ENCODE data around the gene SELPLG.
"Not testable (repeated sequence)": the region's sequence is repeated elsewhere in the genome, so short reads cannot be mapped to it uniquely, and the experiment has no call there.

SELPLG gene

DNA sequence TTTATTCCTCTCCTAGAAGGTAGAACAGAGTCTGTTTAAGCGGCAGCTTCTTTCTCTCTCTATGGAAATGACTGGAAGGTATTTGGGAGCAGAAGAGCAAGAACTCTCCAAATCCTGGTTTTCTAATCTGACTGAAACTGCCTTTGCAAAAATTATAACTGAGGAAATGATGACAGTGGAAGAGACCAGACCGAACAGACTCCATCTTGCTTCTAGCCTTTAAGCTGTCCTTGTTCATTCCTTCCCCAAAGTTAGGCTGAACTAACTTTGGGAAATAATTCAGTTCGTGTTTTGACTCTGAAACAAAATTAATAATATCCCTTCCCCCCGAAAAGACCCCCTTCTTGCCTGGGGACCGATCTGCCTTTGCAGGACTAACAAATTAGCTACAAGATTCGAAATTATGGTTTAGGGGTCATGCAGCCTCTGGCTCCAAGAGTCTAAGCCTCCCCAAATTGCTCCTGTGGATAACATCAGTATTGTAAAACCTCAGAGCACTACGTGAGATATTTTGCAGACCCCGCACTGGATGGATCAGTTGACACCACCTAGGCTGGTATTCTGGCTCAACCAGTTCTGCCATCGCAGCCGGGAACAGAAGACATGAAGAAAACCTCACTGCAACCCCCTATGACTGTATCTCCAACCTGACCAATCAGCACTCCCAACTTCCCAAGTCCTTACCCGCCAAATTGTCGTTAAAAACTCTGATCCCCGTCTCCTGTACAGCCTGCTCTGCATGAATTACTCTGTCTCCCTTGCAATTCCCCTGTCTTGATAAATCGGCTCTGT, 14.1 kb downstream of the SELPLG start:
- no peak for DNase-seq (ENCODE audit: low read depth, low spot score)

DNA sequence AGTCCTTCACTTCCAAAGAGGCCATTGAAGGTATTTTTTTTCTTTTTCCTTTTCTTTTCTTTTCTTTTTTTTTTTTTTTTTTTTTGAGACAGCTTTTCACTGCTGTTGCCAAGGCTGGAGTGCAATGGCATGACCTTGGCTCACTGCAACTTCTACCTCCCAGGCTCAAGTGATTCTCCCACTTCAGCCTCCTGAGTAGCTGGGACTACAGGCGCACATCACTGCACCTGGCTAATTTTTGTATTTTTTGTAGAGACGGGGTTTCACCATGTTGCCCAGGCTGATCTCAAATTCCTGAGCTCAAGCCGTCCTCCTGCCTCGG, 14.8 kb downstream of the SELPLG start:
- not testable (repeated sequence) for DNase-seq (ENCODE audit: low read depth, low spot score)

DNA sequence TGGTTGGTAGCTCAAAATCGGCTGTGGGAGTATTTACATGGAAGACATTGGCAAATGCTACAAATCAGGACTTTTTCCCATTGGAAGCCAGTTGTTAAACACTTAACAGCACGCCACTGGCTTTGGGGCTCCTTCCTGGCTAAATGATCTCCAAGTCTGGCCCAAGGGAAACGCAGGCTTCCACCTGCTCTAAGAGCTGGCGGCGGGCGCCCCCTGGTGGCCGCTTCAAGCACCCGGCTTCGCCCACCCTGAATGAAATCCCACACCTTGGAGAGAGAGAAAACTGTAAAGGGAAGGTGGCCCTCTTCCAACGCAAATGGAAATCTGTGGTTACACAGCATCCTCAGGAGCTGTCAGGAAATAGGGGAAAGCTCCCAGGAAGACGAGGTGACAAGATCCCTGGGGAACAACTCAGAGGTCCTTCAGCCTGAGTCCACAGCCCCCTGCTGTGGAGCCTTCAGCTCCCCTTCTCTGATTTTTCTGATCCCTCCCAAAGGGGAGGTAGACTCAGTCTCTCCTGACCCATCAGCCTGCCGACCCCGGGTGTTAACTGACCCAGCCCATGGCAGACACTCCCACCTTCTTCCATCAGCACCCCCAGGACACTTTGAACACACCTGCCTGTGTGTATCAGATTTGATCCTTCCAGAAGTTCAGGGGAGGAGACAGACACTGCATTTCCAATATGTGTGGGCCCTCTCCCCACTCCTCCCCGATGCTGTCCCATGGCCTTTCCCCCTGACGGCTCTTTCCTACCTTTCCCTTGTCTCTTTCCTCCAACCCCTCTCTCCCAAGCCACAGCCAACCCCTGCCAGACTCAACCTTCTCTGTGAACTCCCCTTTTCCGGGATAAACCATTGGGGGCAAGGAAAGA, 15.4 kb downstream of the SELPLG start:
- peak; percentile 85 for DNase-seq (ENCODE audit: low read depth, low spot score)

DNA sequence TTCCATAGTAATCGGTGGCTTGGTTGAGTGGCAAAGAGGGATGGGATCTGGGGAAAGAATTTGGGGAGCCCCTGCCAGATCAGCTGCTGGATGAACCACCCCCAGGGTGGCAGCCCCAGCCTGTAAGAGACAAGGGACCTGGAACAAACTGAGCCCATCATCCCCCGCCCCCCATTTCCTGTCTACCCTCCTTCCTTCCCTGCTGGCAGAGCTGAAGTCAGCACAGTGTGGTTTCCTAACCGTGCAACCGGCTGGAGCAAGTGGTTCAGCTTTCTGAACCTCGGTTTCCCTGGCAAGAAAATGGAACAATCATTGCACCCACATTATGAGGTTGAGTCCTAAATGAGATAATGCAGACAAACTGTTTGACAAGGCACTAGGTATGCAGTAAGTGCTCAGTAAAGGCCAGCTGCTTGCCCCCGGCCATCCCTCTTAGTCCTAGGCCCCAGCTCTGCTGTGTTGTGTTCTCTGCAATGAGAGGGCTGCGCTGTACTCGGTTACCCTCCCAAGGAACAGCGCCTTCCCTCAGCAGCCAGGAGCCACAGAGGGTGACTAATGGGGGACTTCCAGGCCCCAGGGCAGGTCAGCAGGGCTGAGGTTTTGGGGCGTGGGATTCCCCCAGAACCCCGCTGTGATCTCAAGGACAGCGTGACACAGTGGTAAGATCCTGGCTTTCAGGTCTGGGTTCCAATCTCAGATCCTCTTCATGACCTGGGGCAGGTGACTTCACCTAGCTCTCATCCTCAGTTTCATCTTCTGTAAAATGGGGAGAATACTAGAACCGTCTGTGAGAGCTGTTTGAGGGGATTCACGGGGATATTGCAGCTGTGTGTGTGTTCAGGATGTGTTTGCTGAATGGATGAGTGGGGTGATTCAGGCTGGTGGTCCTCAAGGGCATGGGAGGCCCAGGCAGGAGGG, 16.5 kb downstream of the SELPLG start:
- no peak for DNase-seq (ENCODE audit: low read depth, low spot score)

DNA sequence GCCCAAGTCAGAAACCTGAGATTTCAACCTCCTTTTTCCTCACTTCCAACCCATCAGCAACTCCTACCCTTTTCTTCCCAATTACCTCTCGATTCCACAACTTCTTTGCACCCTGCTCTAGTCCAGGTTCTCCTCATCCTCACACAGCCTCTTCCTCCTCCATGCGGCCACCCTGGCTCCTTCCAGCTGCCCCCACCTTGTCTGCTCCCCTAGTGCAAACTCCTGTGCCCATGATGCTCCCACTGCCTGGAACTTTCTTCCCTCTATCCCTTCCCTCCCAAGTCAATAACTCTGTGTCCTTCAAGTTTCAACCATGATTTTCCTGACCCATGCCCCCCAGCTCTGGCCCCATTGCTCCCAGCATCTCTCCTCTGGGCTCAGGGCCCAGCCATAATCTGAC, 17.3 kb downstream of the SELPLG start:
- DNase-seq (ENCODE audit: low read depth, low spot score), result no peak

DNA sequence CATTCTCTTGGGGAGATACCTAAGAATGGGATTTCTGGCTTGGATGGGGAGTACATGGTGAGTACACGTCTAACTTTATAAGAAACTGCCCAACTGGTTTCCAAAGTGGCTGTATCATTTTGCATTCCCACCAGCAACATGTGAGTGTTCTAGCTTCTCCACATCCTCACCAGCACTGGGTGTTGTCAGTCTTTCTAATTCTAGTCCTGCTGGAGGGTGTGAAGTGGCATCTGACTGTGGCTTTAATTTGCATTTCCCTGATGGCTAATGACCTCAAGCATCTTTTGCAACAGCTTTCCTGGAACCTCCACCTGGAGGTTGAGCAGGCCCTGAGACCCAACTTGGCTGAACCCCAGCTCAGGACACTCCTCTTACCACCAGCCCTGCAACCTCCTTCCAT, 17.8 kb downstream of the SELPLG start:
- no peak for DNase-seq (ENCODE audit: low read depth, low spot score)

DNA sequence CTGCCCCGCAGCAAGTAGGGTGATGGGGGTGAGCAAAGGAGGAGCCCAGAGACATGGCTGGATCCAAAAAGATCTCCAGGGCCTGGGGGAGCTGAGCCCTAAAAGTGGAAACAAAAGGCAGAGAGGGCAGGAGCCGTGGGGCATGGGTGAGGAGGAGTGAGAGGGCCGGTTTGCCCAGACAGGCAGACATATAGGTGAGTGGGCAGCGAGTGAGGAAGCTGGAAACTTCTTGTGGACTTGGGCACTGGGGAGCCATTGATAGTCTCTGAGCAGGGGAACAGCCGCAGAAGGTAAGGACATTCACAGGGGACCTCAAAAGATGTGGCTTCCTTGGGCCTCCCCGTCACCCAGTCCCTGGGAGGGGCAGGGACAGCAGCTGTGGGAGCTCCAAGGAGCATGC, 19.1 kb downstream of the SELPLG start:
- no peak for DNase-seq (ENCODE audit: low read depth, low spot score)

DNA sequence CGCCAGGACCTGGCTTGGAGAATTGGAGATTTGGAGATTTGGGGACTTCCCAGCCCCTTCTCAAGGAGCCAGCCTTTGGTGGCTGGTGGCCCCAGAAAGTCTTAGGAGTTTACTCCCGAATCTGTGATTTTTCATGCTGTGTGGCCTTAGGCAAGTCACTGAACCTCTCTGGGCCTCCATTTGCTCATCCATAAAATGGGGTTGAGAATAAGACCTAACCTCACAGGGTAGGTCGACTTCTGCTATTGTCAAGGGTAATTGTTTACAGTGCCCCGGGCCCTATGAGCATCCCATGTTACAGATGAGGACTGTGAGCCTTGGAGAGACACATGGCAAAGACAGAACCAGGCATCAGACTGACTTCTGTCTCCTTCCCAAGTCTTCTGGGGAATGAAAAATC, 19.7 kb downstream of the SELPLG start:
- DNase-seq (ENCODE audit: low read depth, low spot score), result no peak

DNA sequence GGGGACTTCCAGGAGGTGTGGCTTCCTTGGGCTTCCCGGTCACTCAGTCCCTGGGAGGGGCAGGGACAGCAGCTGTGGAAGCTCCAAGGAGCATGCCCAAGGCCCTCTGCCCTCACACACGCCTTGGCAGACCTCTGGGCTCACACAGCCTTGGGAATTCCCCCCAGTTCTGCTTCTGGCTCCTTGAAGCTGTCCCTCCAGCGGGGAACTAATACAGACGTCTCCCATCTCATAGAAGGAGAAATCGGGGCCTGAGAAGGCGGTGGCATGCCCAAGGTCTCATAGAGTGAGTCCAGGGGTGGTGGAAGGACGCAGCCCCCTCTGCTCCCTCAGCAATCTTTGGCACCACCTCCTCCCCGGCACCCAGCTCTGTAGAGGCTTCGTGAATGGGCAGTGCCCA, 20.1 kb downstream of the SELPLG start:
- DNase-seq (ENCODE audit: low read depth, low spot score), result no peak

DNA sequence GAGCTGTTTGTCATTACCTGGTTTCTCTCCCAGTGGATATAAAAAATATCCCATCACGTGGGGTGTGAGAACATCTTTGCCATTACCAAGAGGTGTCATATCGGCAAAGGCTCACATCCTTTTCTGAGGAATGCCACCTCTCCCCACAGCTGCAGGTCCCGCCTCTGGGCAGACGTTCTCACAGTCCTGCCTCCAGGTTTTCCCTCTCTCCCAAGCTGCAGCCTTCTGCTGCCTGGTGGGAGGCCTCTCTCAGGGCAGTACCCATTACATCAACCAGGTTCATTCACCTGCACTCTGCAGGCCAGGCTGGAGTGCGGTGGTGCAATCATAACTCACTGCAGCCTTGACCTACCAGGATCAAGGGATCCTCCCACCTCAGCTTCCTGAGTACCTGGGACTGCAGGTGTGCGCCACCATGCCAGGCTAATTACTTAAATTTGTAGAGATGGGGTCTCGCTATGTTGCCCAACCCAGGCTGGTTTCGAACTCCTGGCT, 20.9 kb downstream of the SELPLG start:
- no peak for DNase-seq (ENCODE audit: low read depth, low spot score)

DNA sequence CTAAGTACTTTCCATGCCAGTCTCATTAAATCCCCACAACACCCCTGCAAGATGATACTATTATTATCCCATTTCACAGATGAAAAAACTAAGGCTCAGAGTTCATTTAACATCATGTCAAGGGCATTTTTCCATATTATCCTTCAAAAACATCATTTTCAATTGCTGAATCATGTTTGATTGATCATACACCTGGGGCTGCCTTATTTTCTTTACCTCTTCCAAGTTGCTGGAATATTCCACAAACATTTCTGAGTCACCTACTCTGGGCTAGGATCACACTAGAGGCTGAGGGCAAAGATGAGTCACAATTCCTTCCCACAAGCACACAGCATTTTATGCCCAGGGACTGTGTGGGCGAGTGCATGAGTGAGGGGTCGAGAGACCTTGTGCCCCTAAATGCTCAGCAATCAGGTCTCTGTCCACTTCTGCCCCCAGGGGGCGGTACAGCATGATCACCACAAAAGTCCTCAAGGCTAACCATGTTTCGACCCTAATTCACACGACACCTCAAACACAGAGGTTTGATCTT, 21.7 kb downstream of the SELPLG start:
- no peak for DNase-seq (ENCODE audit: low read depth, low spot score)

DNA sequence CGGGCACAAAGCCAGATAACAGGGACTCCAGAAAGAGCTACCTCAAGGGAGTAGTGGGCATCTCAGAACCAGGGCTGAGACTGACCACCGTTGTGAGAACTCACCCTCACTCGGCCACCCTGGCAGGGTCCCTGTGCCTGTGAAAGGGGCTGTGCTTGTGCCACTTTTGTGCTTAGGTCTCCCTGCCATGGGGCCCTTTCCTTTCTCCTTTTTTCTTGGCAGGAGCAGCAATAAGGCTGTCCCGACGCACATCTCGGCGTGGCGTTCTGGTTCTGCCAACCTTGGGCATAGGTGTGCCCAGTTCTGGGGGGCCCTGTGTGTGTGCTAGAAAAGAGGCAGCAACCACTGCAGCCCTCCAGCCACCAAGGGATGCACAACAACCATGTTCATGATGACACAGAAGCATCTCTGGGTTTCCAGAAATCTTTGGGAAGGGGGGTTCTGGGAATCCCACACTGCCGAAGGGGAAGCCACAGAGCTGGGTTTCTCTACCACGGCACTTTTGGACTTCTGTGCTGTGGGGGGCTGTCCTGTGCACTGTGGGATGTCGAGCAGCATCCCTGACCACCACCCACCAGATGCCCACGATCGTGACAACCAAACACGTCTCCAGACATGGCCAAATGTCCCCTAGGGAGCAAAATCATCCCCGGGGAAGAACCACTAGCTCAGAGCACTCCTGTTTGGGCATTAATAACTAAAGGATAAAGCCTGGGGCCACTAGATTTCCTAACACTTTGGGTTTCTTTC, 22.7 kb downstream of the SELPLG start:
- DNase-seq (ENCODE audit: low read depth, low spot score), result no peak

DNA sequence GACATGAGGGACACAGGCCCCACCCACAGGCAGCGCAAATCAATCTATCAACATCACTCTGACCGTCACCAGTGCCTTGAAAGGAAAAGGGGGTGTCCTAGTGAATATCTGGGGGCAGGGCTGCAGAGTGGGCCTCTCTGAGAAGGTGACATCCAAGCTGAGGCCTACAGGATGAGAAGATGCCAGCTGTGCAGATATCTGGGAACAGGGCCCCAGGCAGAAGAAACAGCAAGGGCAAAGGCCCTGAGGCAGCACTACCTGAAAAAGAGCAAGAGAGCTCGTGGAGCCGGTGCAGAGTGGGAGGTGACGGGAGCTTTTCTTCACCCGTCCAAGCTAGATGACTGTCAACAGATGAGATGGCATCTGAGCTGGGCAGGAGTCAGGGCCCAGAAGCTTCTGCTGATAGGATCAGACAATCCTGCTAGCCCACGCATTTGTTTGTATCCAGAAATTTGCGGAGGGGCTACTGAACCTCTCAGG, 23.3 kb downstream of the SELPLG start:
- DNase-seq (ENCODE audit: low read depth, low spot score), result no peak

DNA sequence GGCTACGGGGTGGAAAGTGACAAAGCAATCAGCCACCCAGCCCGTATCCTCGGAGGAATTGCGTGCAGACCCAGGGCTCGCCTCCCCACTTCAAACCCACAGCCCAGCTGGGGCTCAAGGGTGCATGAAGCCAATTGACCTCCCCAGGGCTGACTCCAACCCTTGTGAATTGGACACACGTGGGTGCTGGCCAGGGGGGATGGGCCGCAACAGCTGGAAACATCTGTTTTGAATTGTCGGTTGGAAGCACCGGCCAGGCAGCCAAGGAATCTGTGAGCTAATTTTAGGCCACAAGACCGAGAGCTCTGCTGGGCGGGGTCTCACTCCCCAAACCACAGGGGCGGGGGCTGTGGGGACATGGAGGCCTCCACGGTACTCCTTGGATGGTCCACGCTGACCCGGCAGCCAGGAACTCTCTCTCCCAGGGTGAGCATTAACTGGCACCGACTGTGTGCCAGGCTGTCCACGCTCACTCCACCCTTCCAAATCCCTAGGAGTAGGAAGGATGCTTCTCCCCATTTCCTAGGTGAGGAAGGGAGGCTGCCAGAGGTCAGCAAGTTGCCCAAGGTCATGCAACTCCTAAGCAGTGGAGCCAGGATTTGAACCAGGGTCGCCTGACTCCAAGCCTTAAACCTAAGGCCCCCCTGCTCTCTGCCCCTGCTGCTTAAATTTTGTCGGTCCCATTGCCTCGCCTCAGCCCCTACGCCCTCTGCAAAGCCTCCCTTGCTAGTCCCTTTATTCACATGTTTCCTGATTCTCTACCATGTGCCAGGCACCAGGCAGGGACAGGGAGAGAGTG, 24.0 kb downstream of the SELPLG start:
- peak; percentile 62 for DNase-seq (ENCODE audit: low read depth, low spot score)

DNA sequence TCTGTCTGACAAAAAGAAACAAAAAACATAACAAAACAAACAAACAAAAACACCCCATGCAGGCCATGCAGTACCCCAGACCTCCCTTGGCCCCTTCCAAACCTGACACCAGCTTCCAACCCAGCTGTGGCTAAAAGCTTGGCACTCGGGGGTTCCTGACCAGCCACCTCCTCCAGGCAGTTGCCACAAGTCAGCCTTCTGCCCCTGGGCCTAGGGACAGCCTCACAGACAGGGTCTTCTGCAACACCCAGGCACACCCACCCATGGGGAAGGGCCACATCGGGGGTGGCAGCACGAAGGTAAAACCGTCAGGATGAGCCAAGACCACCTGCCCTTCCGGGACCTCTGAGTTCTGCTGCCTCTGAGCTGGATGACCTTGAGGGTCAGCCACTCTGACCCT, 25.1 kb downstream of the SELPLG start:
- no peak for DNase-seq (ENCODE audit: low read depth, low spot score)

DNA sequence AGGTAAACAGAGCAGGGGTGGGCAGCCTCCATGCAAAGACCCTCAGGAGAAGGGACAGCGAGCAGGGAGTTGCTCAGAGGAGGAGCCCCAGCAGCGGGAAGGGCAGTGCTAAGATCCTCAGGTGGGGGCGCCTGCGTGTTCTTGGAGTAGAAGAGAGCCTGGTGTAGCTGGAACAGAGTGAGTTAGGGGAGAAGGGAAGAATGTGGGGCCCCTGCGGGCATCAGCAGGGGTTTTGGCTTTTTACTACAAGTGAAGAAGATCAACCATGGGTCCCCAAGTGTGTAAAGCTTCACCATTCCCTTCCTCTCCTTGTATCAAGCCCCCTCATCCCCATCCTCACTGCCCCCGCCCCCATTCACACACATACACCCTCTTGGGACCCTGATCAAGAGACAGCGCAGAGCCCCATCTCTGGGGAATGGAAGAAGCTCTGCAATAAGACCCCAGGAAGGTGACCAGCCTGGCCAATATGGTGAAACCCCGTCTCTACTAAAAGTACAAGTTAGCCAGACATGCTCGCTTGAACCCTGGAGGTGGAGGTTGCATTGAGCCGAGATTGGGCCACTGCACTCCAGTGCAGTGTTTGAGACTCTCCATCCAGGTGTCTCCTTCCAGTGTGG, 25.6 kb downstream of the SELPLG start:
- DNase-seq (ENCODE audit: low read depth, low spot score), result no peak

DNA sequence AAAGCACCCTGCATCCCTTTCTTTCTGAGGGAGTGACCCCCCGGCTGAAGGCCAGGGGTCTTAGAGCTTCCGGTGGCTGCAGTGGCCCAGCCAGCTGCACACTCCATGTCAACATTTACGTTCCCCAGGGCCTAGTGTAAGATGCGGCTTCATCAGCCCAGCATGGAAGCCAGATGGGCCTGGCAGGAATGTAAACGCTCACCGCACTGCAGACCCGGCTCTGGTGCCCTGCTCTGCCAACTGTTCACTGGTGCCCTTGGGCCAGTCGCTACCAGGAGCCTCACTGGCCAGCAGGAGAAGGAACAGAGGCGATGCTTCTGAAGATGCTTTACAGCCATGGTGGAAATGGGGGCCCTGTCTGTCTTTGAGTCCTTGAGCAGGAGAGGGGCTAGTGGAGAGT, 27.2 kb downstream of the SELPLG start:
- DNase-seq (ENCODE audit: low read depth, low spot score), result no peak

DNA sequence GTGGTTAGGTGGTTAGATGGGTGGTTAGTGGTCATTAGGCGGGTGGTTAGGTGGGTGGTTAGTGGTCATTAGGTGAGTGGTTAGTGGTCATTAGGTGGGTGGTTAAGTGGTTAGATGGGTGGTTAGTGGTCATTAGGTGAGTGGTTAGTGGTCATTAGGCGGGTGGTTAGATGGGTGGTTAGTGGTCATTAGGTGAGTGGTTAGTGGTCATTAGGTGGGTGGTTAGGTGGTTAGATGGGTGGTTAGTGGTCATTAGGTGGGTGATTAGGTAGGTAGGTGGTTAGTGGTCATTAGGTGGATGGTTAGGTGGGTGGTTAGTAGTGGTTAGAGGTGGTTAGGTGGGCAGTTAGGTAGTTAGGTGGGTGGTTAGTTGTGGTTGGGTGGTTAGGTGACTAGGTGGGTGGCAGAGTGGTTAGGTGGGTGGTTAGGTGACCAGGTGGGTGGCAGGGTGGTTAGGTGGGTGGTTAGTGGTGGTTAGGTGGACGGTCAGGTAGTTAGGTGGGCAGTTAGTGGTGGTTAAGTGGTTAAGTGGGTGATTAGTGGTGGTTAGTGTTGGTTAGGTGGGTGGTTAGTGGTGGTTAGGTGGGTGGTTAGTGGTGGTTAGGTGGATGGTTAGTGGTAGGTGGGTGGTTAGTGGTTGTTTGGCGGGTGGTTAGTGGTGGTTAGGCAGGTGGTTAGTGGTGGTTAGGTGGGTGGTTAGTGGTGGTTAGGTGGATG, 27.8 kb downstream of the SELPLG start:
- DNase-seq (ENCODE audit: low read depth, low spot score), result no peak
